ENCODE data around the gene KRTAP5-2.
A peak's percentile ranks its signal among the peaks of the same experiment; 100 is the strongest.
"Not testable (repeated sequence)": the region's sequence is repeated elsewhere in the genome, so short reads cannot be mapped to it uniquely, and the experiment has no call there.

The KRTAP5-2 gene

GRCh38 chr11:1586699-1587098 lies 11.4 kb downstream of the KRTAP5-2 start:
- no peak overlapping the region for H3K9ac ChIP-seq (ENCODE audit: low read length)

GRCh38 chr11:1584661-1585370 lies 13.3 kb downstream of the KRTAP5-2 start, which contains the start of gene KRTAP5-1:
KRTAP5-1 (minus strand) TSS chr11:1585283; CDS start chr11:1585249, 34 bp downstream.
- H3K9me3 ChIP-seq (ENCODE audit: control insufficient read depth, insufficient read depth, low read depth, low read length); H3K4me1 ChIP-seq (ENCODE audit: control insufficient read depth, insufficient read depth, low read length); H3K9ac ChIP-seq (ENCODE audit: low read length); H3K27me3 ChIP-seq (ENCODE audit: control insufficient read depth, insufficient read depth, low read length); H3K36me3 ChIP-seq (ENCODE audit: control insufficient read depth, insufficient read depth, low read length); H3K27ac ChIP-seq (ENCODE audit: low read depth, low read length); H3K4me3 ChIP-seq (ENCODE audit: low read depth, low read length): not testable (repeated sequence)

More at GRCh38 chr11:1586699-1587098, 11.4 kb downstream of the KRTAP5-2 start:
- Histone ChIP-seq H3K4me3 (ENCODE audit: low read depth, low read length) (no peak overlapping the region), H3K27me3 (ENCODE audit: control insufficient read depth, insufficient read depth, low read length) (no peaks in the 10 kb centered on the region; the same call in 1 of the 2 replicates), H3K4me1 (ENCODE audit: control insufficient read depth, insufficient read depth, low read length) (no peaks in the 10 kb centered on the region), H3K36me3 (ENCODE audit: control insufficient read depth, insufficient read depth, low read length) (no peaks in the 10 kb centered on the region), H3K9me3 (ENCODE audit: control insufficient read depth, insufficient read depth, low read depth, low read length) (peaks cover 8% of the 10 kb centered on the region), H3K27ac (ENCODE audit: low read depth, low read length) (no peak overlapping the region)

- not testable (repeated sequence) for H3K36me3 ChIP-seq (ENCODE audit: control insufficient read depth, insufficient read depth, low read length); H3K4me3 ChIP-seq (ENCODE audit: low read depth, low read length); H3K27ac ChIP-seq (ENCODE audit: low read depth, low read length); H3K9ac ChIP-seq (ENCODE audit: low read length); H3K9me3 ChIP-seq (ENCODE audit: control insufficient read depth, insufficient read depth, low read depth, low read length); H3K4me1 ChIP-seq (ENCODE audit: control insufficient read depth, insufficient read depth, low read length); H3K27me3 ChIP-seq (ENCODE audit: control insufficient read depth, insufficient read depth, low read length)
Observed at GRCh38 chr11:1582909-1583308, 15.2 kb downstream of the KRTAP5-2 start.

- Histone ChIP-seq H3K36me3 (ENCODE audit: control insufficient read depth, insufficient read depth, low read length) (no peaks in the 10 kb centered on the region), H3K9ac (ENCODE audit: low read length) (no peak overlapping the region), H3K27ac (ENCODE audit: low read depth, low read length) (no peak overlapping the region), H3K4me3 (ENCODE audit: low read depth, low read length) (no peak overlapping the region), H3K27me3 (ENCODE audit: control insufficient read depth, insufficient read depth, low read length) (no peaks in the 10 kb centered on the region; the same call in 1 of the 2 replicates), H3K9me3 (ENCODE audit: control insufficient read depth, insufficient read depth, low read depth, low read length) (peaks cover 8% of the 10 kb centered on the region), H3K4me1 (ENCODE audit: control insufficient read depth, insufficient read depth, low read length) (no peaks in the 10 kb centered on the region)
Observed at GRCh38 chr11:1581976-1582375, 16.1 kb downstream of the KRTAP5-2 start.

GRCh38 chr11:1576825-1577224 lies 21.3 kb downstream of the KRTAP5-2 start:
- peaks cover 41% of the 10 kb centered on the region for H3K27me3 ChIP-seq (ENCODE audit: control insufficient read depth, insufficient read depth, low read length)
- peaks cover 4% of the 10 kb centered on the region for H3K4me1 ChIP-seq (ENCODE audit: control insufficient read depth, insufficient read depth, low read length)
- H3K9ac ChIP-seq (ENCODE audit: low read length), result no peak overlapping the region
- H3K36me3 ChIP-seq (ENCODE audit: control insufficient read depth, insufficient read depth, low read length), result no peaks in the 10 kb centered on the region
- H3K27ac ChIP-seq (ENCODE audit: low read depth, low read length), result no peak overlapping the region
- H3K4me3 ChIP-seq (ENCODE audit: low read depth, low read length), result no peak overlapping the region
- H3K9me3 ChIP-seq (ENCODE audit: control insufficient read depth, insufficient read depth, low read depth, low read length), result peaks cover 8% of the 10 kb centered on the region

- H3K9ac ChIP-seq (ENCODE audit: low read length); H3K9me3 ChIP-seq (ENCODE audit: control insufficient read depth, insufficient read depth, low read depth, low read length); H3K27ac ChIP-seq (ENCODE audit: low read depth, low read length); H3K36me3 ChIP-seq (ENCODE audit: control insufficient read depth, insufficient read depth, low read length); H3K4me1 ChIP-seq (ENCODE audit: control insufficient read depth, insufficient read depth, low read length); H3K4me3 ChIP-seq (ENCODE audit: low read depth, low read length): not testable (repeated sequence)
- peaks cover 49% of the 10 kb centered on the region for H3K27me3 ChIP-seq (ENCODE audit: control insufficient read depth, insufficient read depth, low read length)
Observed at GRCh38 chr11:1575756-1576155, 22.3 kb downstream of the KRTAP5-2 start.

- peaks cover 7% of the 10 kb centered on the region for H3K4me1 ChIP-seq (ENCODE audit: control insufficient read depth, insufficient read depth, low read length)
- no peak overlapping the region for H3K9ac ChIP-seq (ENCODE audit: low read length)
- no peak overlapping the region for H3K4me3 ChIP-seq (ENCODE audit: low read depth, low read length)
- peaks cover 58% of the 10 kb centered on the region for H3K27me3 ChIP-seq (ENCODE audit: control insufficient read depth, insufficient read depth, low read length)
- no peak overlapping the region for H3K27ac ChIP-seq (ENCODE audit: low read depth, low read length)
- no peaks in the 10 kb centered on the region for H3K36me3 ChIP-seq (ENCODE audit: control insufficient read depth, insufficient read depth, low read length)
- H3K9me3 ChIP-seq (ENCODE audit: control insufficient read depth, insufficient read depth, low read depth, low read length), result peaks cover 8% of the 10 kb centered on the region
Observed at GRCh38 chr11:1574933-1575242, 23.2 kb downstream of the KRTAP5-2 start.

- Histone ChIP-seq H3K36me3 (ENCODE audit: control insufficient read depth, insufficient read depth, low read length) (no peaks in the 10 kb centered on the region), H3K9ac (ENCODE audit: low read length) (peak overlapping the region; percentile 14), H3K9me3 (ENCODE audit: control insufficient read depth, insufficient read depth, low read depth, low read length) (peaks cover 8% of the 10 kb centered on the region), H3K27ac (ENCODE audit: low read depth, low read length) (no peak overlapping the region), H3K4me1 (ENCODE audit: control insufficient read depth, insufficient read depth, low read length) (peaks cover 9% of the 10 kb centered on the region), H3K27me3 (ENCODE audit: control insufficient read depth, insufficient read depth, low read length) (peaks cover 63% of the 10 kb centered on the region), H3K4me3 (ENCODE audit: low read depth, low read length) (peak overlapping the region; percentile 50)
Observed at GRCh38 chr11:1574238-1574932, 23.7 kb downstream of the KRTAP5-2 start.

- H3K9ac ChIP-seq (ENCODE audit: low read length), result no peak overlapping the region
- H3K36me3 ChIP-seq (ENCODE audit: control insufficient read depth, insufficient read depth, low read length), result no peaks in the 10 kb centered on the region
- peaks cover 68% of the 10 kb centered on the region for H3K27me3 ChIP-seq (ENCODE audit: control insufficient read depth, insufficient read depth, low read length)
- H3K4me1 ChIP-seq (ENCODE audit: control insufficient read depth, insufficient read depth, low read length), result peaks cover 13% of the 10 kb centered on the region
- H3K27ac ChIP-seq (ENCODE audit: low read depth, low read length), result no peak overlapping the region
- peak overlapping the region; percentile 50 for H3K4me3 ChIP-seq (ENCODE audit: low read depth, low read length)
- H3K9me3 ChIP-seq (ENCODE audit: control insufficient read depth, insufficient read depth, low read depth, low read length), result peaks cover 8% of the 10 kb centered on the region
Observed at GRCh38 chr11:1573903-1574237, 24.2 kb downstream of the KRTAP5-2 start.

- Histone ChIP-seq H3K27me3 (ENCODE audit: control insufficient read depth, insufficient read depth, low read length) (peaks cover 71% of the 10 kb centered on the region), H3K4me3 (ENCODE audit: low read depth, low read length) (peak overlapping the region; percentile 50), H3K27ac (ENCODE audit: low read depth, low read length) (no peak overlapping the region), H3K9me3 (ENCODE audit: control insufficient read depth, insufficient read depth, low read depth, low read length) (peaks cover 4% of the 10 kb centered on the region), H3K9ac (ENCODE audit: low read length) (no peak overlapping the region), H3K4me1 (ENCODE audit: control insufficient read depth, insufficient read depth, low read length) (peaks cover 19% of the 10 kb centered on the region), H3K36me3 (ENCODE audit: control insufficient read depth, insufficient read depth, low read length) (no peaks in the 10 kb centered on the region)
Observed at GRCh38 chr11:1573077-1573902, 24.8 kb downstream of the KRTAP5-2 start.

All from HUES6 (cell line).